ENCODE data around the gene ARHGEF4. TPM values are rescaled to one million over a fixed set of nuclear protein-coding genes. Genes with fewer than 3 reads are reported as not detected.
A peak's percentile ranks its signal among the peaks of the same experiment; 100 is the strongest.

The ARHGEF4 gene
- total RNA-seq, 4 donors from 2014 or later = 52.8 to 82.4 (median 73.3) TPM

- no peaks in the 10 kb centered on the region for H3K36me3 ChIP-seq
- peak overlapping the region; percentile 66 to 88 (median 78) for H3K27ac ChIP-seq
- TF ChIP-seq CTCF (IDR thresholded peaks at IDR 0.05) = no peak
- no peak for TF ChIP-seq POLR2A (IDR thresholded peaks at IDR 0.05)
- intact Hi-C loops (cut with DNase I) = no loop called here
- no peaks in the 10 kb centered on the region for H3K9me3 ChIP-seq
- H3K4me1 ChIP-seq = peaks cover 9 to 66% (median 25%) of the 10 kb centered on the region in 3 donors
- no peak for DNase-seq
- H3K27me3 ChIP-seq = no peaks in the 10 kb centered on the region
- WGBS, 2 donors = 59 to 66% methylated on average over 4 of the region's 4 CpGs
- H3K4me3 ChIP-seq = no peak overlapping the region
These were observed 47.3 kb downstream of the ARHGEF4 start for GRCh38 chr2:130884013-130884412.

DNA sequence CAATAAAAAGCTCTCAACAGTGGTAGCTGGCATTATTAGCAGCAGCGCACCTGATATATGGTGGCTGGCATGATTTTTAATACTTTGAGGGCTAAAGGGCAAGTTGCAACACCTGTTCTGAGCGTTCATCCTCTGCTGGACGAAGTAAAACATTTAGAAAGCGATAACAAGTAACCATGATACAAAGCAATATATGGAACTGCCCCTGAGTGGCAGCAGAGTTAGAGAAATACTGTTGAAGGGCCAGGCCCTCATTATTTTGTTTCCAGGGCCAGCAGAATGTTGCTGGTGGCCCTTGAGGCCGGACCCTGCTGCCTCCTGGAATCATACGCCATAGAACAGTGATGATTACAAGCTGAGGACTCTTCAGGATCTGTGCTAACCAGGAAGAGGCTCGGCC lies 47.8 kb downstream of the ARHGEF4 start:
- H3K4me1 ChIP-seq = peaks cover 9 to 67% (median 25%) of the 10 kb centered on the region in 3 donors
- no peaks in the 10 kb centered on the region for H3K36me3 ChIP-seq
- H3K4me3 ChIP-seq = no peak overlapping the region
- no peaks in the 10 kb centered on the region for H3K9me3 ChIP-seq
- no peaks in the 10 kb centered on the region for H3K27me3 ChIP-seq
- 59 to 72% methylated on average over 7 of the region's 7 CpGs for WGBS, 2 donors
- intact Hi-C loops (cut with DNase I) = no loop called here
- no peak for DNase-seq
- TF ChIP-seq CTCF (IDR thresholded peaks at IDR 0.05) = peak in 1 of 6 experiments; percentile 32
- no peak for TF ChIP-seq POLR2A (IDR thresholded peaks at IDR 0.05)
- H3K27ac ChIP-seq = peak overlapping the region; percentile 66 to 88 (median 78)

- TF ChIP-seq POLR2A (IDR thresholded peaks at IDR 0.05) (no peak), CTCF (IDR thresholded peaks at IDR 0.05) (no peak)
- no peak for DNase-seq
- WGBS, 2 donors = 85 to 86% methylated on average over 4 to 5 of the region's 6 CpGs
- Histone ChIP-seq H3K4me3 (no peak overlapping the region), H3K36me3 (no peaks in the 10 kb centered on the region), H3K4me1 (peaks cover 6 to 73% (median 10%) of the 10 kb centered on the region in 3 donors), H3K27me3 (no peaks in the 10 kb centered on the region), H3K27ac (no peak overlapping the region), H3K9me3 (no peaks in the 10 kb centered on the region)
- intact Hi-C loops (cut with DNase I) = no loop called here
These were observed 50.9 kb downstream of the ARHGEF4 start for GRCh38 chr2:130887643-130888042.

GRCh38 chr2:130890941-130891669 lies 54.4 kb downstream of the ARHGEF4 start:
- H3K36me3 ChIP-seq = no peaks in the 10 kb centered on the region
- H3K9me3 ChIP-seq = no peaks in the 10 kb centered on the region
- peak overlapping the region; percentile 10 to 84 (median 68) for H3K27ac ChIP-seq
- no peak for DNase-seq
- intact Hi-C loops (cut with DNase I) = no loop called here
- H3K27me3 ChIP-seq = no peaks in the 10 kb centered on the region
- peaks cover 6 to 71% (median 13%) of the 10 kb centered on the region in 3 donors for H3K4me1 ChIP-seq
- WGBS, 2 donors = 30 to 48% methylated on average over 2 to 5 of the region's 5 CpGs
- TF ChIP-seq CTCF (IDR thresholded peaks at IDR 0.05) = peak in 2 of 6 experiments; percentile 7 to 24
- no peak for TF ChIP-seq POLR2A (IDR thresholded peaks at IDR 0.05)
- no peak overlapping the region for H3K4me3 ChIP-seq

- Histone ChIP-seq H3K4me3 (no peak overlapping the region), H3K36me3 (no peaks in the 10 kb centered on the region), H3K4me1 (peaks cover 6 to 76% (median 13%) of the 10 kb centered on the region in 3 donors), H3K27me3 (no peaks in the 10 kb centered on the region), H3K27ac (peak overlapping the region; percentile 52 to 84 (median 68)), H3K9me3 (no peaks in the 10 kb centered on the region)
- TF ChIP-seq POLR2A (IDR thresholded peaks at IDR 0.05) (no peak), CTCF (IDR thresholded peaks at IDR 0.05) (no peak)
- DNase-seq = no peak
- 52 to 59% methylated on average over 3 to 4 of the region's 4 CpGs for WGBS, 2 donors
- intact Hi-C loops (cut with DNase I) = no loop called here
These were observed 55.3 kb downstream of the ARHGEF4 start for GRCh38 chr2:130891966-130892365.

Data from esophagus squamous epithelium (tissue), 5 donors.